HUDEP-2 (cell line): Measurements from ENCODE around the gene CSNK1G1.
A peak's percentile ranks its signal among the peaks of the same experiment; 100 is the strongest.
"Not testable (repeated sequence)": the region's sequence is repeated elsewhere in the genome, so short reads cannot be mapped to it uniquely, and the experiment has no call there.

ENCODE experiments used
- DNase-seq, 76 experiments: peaks; one replicate each; lab custom pipeline; 2025; ENCODE audit not compliant: unreplicated experiment in 76 of 76; lab: John Stamatoyannopoulos, UW

The CSNK1G1 gene

DNA sequence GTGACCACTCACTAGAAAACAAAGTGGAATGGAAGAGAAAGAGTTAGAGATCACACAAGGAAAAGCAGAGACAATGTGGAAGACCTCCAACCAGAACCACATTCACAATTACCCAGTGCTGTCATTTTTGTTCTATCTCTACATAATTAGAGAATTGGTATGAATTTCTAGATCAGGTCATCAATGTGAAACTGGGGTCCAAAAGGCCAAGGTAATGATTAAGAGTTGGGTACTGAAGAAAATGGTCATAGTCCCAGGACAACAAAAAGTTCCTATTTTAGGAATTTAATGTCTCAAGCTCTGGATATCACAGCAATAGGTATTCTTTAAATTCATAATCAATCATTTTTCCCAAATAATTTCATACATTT lies 108.5 kb downstream of the CSNK1G1 start:
- no peak for DNase-seq

GRCh38 chr15:64246364-64247189 lies 109.4 kb downstream of the CSNK1G1 start:
- peak in 11 of 76 experiments; percentile 3 to 66 (median 26) for DNase-seq

DNA sequence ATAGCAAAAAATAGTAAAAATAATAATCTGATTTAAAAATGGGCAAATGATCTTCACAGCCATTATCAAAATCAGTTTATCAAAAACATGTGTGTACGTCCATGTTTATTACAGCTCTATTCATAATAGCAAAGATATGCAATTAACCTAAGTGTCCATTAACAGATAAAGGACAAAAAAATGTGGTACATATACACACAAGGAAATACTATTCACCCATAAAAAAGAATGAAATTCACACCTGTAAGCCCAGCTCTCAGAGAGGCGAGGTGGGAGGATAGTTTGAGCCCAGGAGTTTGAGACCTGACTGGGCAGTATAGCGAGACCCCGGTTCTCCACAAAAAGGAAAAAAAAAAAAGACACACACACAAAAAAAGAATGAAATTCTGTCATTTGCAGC lies 110.6 kb downstream of the CSNK1G1 start:
- no peak for DNase-seq

GRCh38 chr15:64237677-64238076 lies 118.3 kb downstream of the CSNK1G1 start:
- no peak for DNase-seq

DNA sequence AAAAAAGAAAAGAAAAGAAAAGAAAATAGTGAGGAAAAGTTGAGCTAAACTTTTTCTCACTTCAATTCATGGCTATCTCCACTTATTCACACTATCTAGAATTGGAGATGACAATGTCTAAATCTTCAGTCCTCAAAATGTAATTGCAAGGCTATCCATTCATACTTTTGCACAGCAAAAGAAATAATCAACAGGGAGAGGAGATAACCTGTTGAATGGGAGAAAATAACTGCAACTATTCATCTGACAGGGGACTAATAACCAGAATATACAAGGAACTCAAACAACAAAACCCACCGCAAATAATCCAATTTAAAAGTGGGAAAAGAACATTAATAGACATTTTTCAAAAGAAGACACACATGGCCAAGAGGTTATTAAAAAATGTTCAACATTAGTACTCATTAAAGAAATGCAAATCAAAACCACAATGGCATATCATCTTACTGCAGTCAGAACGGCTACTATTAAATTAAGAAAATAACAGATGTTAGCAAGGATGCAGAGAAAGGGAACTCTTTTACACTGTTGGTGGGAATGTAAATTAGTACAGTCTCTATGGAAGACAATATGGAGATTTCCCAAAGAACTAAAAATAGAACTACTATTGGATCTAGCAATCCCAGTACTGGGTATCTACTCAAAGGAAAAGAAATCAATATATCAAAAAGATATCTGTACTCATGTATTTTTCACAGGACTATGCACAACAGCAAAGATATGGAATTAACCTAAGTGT lies 119.6 kb downstream of the CSNK1G1 start:
- no peak for DNase-seq

DNA sequence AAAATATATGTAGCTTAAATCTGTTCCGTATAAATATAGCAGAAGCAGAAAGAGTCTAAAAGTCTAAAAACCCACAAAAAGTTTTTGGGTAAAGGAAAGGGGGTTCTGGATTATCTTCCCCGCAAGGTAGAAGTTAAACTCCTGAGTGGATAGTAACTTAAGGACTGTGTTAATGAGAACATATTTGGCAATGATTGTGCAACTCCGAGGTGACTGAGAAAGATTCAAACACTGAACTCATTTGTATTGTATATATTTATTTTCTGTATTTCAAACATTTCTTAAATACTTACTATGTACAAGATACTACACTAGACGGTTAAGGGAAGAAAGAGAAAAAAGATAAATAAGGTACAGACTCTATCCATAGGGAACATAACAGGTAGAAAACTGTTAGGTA lies 120.4 kb downstream of the CSNK1G1 start:
- no peak for DNase-seq

- DNase-seq: peak in 15 of 76 experiments; percentile 4 to 45 (median 20)
Observed at GRCh38 chr15:64233299-64233698, 122.7 kb downstream of the CSNK1G1 start.

DNA sequence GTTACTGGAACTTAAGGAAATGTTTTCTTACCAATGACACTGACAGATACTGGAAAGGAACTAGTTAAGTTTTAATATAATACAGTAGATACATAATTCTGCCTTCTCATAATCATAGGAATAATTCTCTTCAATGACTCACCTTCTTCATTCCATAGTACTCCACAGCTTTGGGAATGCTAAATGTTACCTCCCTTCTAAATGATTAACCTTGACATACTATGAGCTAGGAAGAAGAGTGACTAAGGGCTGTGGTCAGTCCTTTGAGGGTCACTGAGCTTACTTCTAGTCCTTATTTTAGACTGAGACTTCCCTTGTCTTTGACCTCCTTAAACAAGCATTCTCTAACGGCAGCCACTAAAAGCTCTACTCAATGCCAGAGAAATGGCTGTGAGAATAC lies 123.6 kb downstream of the CSNK1G1 start:
- DNase-seq: no peak

DNA sequence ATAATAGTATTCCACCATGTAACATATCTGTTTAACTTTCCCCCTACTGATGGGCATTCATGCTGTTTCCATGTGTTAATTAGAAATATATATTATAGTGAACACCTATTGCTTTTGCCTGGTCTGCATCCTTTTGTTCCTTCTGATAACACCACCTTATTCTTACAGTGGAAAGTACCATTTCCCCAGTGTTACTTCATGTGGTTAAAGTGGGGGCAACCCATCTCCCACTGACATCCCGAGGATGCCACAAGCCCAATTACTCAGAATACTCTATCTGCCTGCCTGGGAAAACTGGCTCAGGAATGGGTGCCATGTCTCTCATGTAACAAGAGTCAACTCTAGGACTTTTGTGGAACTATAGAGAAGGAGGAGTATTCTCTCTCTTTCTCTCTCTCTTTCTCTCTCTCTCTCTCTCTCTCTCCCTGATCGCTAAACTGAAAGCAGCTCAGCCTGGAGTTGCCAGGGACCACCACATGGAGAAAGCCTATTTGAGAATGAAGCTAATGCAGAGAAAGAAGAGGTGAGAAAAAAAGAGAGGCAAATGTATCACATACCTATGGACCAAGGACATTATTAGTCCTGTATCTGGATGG lies 126.7 kb downstream of the CSNK1G1 start:
- DNase-seq: no peak

DNA sequence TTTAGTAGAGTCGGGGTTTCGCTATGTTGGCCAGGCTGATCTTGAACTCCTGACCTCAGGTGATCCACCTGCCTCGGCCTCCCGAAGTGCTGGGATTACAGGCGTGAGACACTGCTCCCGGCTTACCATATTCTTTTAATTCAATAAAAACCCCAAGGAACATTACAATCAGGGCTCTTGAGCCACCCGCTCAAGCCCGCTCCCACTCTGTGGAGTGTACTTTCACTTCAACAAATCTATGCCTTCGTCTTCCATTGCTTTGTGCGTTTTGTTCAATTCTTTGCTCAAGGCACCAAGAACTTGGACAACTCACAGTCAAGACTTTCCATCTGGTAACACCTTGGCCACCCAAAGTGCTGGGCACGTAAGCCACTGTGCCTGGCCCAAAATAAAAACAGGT lies 130.2 kb downstream of the CSNK1G1 start:
- DNase-seq: no peak

DNA sequence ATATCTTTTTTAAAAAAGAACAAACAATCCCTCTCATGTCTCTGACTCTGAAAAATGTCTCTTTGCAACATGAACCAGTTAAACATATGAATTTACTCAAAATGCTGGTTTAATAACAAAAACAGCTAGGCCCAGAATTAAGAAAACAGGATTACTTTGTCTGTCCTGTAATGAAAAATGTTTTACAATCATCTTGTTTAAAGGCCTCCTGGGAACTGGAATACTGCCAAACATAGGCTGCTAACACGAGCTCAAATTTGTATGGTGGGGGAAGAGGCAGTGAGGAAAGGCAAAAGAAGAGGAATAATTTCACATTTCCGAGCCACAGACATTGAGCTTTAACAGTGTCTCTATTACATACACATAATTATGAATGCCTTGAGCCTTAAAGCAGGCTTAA lies 131.5 kb downstream of the CSNK1G1 start:
- DNase-seq: peak in 25 of 76 experiments; percentile 4 to 65 (median 32)

DNA sequence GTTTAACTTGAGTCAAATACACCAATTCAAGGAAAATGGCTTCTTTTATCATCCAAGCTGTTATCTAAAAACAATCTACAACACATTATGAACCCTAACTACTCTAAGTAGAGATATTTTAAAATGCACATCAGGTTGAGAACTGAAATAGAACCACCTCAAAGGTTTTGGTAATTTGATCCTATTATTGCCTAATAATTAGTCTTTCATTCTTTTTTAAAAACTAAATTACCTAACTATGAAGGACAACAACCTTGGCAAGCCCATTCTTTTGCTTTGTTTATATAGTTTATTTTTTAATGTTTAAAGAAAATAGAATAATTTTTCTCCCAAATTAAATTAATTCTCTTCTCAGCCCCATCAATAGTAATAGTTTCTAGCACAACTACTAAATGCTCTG lies 132.1 kb downstream of the CSNK1G1 start:
- DNase-seq: peak in 1 of 76 experiments; percentile 5

- peak in 7 of 76 experiments; percentile 2 to 44 (median 15) for DNase-seq
Observed at GRCh38 chr15:64222573-64223366, 133.2 kb downstream of the CSNK1G1 start.

DNA sequence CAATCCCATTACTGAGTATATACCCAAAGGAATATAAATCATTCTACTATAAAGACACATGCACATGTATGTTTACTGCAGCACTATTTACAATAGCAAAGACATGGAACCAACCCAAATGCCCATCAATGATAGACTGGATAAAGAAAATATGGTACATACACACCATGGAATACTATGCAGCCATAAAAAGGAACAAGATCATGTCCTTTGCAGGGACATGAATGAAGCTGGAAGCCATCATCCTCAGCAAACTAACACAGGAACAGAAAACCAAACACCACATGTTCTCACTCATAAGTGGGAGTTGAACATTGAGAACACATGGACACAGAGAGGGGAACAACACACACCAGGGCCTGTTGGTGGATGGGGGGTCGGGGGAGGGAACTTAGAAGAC lies 134.1 kb downstream of the CSNK1G1 start:
- not testable (repeated sequence) for DNase-seq

DNA sequence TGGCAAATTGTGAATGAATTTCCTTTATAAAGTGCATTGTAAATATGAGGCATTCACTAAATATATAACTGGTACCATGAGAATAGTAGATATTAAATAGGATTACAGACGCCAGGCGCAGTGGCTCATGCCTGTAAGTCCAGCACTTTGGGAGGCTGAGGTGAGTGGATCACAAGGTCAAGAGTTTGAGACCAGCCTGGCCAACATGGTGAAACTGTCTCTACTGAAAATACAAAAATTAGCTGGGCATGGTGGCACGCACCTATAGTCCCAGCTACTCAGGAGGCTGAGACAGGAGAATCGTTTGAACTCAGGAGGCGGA lies 138.6 kb downstream of the CSNK1G1 start:
- peak in 1 of 76 experiments; percentile 32 for DNase-seq

DNA sequence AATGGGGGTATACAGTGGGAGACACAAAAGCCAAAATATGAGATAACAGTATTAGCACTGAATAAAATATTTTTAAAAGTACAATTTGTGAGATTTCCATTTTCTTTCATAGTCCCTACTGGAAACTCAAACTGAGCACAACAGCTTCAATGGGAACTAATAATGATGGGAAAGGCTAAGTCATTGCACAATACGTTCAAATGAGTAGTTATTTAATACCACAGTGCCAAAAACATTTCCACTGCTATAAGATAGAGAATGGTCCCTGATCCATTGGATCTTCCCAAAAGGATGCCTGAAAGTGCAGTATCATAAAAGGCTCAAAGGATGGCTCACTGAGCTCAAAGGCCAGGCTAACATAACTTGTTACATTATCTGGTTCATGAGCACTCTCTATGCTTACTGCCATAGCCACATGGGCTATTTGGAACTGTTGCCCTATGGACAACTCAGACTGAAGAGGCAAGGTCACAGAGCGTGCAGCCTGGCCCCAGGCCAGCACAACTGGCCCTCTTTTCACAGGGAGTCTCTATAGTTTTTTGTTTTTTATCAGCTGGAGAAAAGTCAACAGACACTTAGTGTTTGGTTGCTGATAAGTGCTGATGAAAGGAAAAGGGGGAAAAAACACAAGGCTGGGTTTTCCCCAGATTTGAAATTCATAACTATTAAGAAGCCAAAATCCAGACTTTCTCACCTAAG lies 139.1 kb downstream of the CSNK1G1 start:
- DNase-seq: peak in 73 of 76 experiments; percentile 24 to 95 (median 83)

- no peak for DNase-seq
Observed at GRCh38 chr15:64216196-64216595, 139.8 kb downstream of the CSNK1G1 start.

DNA sequence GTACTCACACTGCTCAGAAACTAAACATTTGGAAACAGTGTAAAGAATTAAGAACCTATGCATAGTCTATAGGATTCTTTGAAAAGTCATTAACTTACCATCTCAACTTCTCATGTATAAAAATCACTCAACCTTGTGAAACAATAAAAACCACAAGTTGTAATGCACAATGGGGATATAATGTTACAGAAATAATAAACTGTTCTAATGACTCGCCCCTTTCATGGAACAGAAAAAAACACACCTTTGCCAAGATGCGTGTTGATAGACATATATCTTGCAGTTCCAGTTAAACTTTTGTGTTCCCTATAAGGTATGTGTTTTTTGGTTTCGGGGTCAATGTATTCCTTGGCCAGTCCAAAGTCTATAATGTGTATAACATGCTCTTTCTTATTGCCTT lies 142.3 kb downstream of the CSNK1G1 start:
- no peak for DNase-seq

DNA sequence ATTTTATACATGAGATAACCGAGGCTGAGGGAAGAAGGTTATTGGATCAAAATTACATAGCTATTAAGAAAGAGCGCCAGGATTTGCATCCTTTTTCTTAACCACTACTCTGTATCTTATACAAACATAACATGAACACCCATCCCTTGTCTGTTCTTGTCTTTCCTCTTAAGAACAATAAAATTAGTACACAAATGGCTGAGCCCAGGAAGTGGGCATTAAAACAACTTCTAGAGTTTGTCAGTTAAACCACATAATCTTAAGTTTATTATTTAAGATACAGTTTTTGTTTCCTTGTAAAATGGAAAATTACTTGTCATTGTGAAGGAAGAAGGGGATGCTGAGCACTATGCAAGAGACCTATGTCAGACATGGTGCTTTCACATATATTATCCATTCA lies 144.3 kb downstream of the CSNK1G1 start:
- DNase-seq: no peak

- DNase-seq: no peak
Observed at GRCh38 chr15:64210371-64210770, 145.6 kb downstream of the CSNK1G1 start.
